Glomerular visceral epithelial cell (primary cell): ENCODE results near the gene IL32.
"Not testable (repeated sequence)": the region's sequence is repeated elsewhere in the genome, so short reads cannot be mapped to it uniquely, and the experiment has no call there.

Experiments
- DNase-seq: peaks from one replicate; pipeline ENCODE4 v3.0.0-alpha.2; 2016; ENCODE audit errors: extremely low spot score

The IL32 gene

DNA sequence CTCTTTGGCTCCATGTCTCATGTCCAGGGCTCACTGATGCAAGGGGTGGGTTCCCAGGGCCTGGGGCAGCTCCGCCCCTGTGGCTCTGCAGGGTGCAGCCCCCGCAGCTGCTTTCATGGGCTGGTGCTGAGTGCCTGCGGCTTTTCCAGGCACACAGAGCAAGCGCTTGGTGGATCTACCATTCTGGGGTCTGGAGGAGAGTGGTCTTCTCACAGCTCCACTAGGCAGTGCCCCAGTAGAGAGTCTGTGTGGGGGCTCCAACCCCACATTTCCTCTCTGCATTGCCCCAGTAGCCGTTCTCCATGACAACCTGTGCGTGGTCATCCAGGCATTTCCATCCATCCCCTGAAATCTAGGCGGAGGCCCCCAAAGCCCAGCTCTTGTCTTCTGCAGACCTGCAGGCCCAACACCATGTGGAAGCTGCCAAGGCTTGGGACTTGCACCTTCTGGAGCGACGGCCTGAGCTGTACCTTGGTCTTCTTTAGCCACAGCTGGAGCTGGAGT is 5.2 kb downstream of the IL32 start:
- DNase-seq: no peak

DNA sequence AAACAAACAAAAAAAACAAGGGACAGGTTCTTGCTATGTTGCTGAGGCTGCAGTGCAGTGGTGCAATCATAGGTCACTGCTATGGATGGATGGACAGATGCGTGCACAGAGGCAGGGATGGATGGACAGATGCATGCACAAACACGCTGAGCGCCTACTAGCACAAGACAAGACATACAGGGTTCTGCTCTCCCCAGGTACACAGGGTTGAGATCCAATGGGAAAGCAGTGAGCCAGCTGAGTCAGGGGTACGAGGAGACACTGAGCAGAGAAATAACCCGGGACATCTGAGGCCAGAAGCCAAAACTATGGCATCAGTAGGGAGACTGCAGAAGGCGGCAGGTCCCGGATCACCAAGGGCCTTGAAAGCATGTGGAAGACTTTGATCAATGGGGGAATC is 6.2 kb downstream of the IL32 start:
- no peak for DNase-seq

DNA sequence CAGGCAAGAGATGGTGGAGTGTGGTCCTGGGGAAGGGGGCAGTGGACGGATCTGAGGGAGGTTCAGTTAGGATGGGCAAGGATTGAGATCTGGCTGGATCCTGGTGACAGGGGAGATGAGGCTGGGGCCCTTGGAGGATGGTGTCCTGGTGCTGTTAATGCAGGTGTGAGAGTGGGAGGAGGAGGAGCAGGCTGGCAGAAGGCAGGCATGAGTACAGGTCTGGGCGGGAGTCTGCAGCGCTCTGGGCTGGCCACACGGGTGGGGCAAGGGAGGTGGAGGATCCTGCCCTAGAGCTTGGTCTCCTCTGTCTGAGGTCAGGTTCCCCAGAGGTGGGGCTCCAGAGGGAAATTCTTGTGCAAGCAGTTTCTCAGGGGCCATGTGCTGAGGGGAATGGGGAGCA is 6.7 kb downstream of the IL32 start:
- not testable (repeated sequence) for DNase-seq

DNA sequence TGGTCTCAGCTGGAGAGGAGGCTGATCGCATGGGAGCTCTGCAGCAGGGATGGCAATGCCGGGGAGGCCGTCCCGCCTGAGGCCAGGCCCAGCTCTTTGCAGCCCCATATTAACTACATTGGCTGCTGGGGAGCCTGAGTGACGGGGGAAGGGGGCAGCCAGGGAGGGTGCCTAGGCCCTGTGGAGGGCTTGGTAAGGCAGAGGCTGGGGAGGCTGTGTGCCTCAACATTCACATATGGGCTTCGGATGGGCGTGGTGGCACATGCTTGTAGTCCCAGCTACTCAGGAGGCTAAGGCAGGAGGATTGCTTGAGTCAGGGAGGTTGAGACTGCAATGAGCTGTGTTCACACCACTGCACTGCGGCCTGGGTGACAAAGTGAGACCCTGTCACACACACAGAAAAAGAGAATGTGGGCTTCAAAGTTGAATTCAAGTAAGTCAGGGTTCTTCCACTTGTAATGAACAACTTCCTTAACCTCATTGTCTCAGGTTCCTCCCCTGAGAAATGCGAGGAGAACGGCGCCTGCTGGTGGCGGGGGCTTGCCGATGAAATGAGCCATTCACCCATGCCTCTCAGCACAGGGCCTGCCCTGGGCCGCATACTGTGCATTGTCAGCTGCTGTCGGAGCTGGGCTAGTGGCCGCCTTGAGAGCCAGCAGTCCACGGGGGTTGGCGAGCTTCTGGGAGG is 7.3 kb downstream of the IL32 start:
- DNase-seq: not testable (repeated sequence)

DNA sequence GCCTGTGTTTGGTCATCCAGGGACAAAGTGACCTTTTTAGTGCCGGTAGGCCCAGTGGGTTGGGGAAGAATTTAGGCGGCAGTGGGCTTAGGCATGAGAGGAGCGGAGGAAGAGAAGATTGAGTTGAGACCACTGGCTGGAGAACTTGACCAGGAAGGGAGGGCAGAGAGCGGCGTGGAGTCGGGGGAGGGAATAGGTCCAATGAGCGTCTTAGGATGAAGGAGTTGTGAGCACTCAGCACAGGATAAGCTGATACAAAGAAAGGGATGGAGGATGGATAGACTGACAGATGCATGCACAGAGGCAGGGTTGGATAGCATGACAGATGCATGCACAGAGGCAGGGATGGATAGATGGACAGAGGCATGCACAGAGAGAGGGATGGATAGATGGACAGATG is 8.0 kb downstream of the IL32 start:
- DNase-seq: no peak

DNA sequence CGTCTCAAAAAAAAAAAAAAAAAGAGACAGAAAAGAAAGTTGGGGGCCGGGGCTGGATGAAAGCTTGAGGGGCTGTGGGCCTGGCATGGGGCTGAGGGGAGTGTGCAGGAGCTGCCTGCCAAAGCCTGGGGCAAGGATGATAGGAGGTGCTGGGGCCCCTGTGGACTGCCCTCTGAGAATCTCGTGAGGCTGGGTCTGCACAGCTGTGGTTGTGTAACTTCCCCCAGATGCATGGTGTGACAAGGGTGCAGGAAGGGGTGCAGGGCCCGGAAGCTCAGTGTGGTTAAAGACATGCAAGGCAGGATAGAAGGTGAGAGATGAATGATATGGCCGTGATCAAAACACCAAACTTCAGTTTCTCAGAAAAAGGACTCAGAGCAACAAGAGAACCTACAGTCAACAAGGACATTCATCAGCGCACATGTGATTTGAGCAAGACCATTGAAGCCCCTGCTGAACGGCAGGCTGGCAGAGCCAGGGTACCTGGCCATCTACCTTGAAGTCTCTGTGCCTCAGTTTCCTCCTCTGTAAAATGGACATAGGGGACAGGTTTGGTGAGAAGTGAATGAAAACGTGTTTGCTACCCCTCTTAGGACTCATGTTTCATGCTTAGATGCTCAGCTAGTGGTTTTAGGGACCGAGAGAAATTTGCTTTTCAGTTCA is 9.6 kb downstream of the IL32 start:
- DNase-seq: no peak

DNA sequence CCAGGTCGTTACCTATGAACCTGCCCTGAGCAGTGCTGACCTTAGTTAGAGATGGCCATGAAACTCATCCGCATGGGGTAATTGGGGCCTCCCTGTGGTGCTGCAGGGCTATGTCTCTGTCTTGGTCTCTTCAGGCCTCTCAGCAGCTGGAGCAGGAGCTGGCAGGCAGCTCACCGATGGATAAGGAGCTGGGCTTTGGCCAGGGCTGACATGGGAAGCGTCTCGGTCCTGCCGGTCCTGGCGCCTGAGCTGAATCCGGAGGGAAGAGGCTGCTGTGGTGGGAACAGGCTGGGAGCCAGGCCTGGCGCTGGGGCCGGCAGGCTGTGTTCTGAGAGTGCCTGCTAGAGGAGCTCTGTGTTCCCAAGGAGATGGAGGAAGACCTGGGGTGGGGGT is 10.1 kb downstream of the IL32 start:
- DNase-seq: no peak

DNA sequence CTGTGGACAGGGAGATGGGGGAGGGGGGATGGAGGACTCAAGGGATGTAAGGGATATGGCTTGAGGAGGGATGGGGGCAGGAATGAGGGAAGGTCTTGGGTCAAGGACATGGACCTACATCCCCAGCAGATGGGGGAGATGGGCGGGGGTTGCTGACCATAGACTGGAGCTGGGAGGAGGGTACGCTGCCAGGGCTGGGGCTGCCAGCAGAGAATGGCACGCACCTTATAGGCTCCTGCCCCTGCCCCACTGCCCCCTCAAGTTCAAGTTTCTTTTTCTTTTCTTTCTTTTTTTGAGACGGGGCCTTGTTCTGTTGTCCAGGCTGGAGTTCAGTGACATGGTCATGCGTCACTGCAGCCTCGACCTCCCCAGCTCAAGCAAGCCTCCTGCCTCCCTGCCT is 10.5 kb downstream of the IL32 start:
- not testable (repeated sequence) for DNase-seq

DNA sequence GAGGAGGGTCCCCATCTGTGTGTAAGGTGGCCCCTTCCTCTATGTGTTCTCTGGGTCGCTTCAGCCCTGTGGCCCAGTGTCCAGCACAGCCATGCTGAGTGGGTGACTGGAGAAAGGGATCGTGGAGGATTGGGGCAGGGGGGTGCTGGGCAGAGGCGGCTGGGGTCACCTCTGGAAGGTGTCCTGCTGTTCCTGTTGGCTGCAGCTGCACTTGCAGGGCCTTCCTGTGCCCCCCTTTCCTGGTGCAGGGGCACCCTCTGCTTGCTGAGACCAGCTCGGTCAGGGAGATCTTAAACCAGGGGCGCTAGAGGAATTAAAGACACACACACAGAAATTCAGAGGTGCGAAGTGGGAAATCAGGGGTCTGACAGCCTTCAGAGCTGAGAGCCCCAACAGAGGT is 11.1 kb downstream of the IL32 start:
- no peak for DNase-seq

DNA sequence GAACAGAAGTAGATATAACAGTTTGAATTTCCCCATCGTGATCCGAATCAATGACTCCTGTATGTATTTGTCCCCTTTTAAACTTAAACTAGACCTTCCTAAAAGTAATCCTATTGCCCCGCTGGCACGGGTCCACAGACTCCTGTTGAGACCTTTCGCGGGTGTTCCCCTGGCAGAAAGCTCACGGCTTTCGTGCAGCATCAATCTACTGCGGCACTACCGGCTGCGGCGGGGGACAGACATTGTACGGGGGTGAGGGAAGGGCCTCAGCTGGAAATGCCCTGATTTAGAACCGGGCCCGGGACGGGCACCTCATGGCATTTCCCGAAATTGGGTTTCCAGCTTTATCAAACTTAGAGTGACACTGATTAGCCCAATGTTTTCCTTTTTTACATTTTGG is 14.6 kb downstream of the IL32 start:
- DNase-seq: no peak

DNA sequence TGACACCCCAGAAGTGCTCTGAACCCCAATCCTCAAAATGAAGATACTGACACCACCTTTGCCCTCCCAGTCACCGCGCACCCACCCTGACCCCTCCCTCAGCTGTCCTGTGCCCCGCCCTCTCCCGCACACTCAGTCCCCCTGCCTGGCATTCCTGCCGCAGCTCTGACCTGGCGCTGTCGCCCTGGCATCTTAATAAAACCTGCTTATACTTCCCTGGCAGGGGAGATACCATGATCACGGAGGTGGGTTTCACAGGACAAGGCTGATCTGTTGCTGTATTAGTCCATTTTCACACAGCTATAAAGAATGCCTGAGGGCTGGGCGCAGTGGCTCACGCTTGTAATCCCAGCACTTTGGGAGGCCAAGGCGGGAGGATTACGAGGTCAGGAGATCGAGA is 16.5 kb downstream of the IL32 start:
- not testable (repeated sequence) for DNase-seq

DNA sequence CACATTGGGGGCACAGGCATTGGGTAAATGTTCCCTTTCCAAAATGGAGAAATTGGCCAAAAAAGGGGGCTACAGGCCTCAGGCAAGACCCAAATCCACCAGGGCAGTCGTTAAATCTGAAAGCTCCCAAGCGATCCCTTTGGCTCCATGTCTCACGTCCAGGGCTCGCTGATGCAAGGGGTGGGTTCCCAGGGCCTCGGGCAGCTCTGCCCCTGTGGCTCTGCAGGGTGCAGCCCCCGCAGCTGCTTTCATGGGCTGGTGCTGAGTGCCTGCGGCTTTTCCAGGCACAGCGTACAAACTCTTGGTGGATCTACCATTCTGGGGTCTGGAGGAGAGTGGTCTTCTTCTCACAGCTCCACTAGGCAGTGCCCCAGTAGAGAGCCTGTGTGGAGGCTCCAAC is 18.0 kb downstream of the IL32 start:
- not testable (repeated sequence) for DNase-seq

DNA sequence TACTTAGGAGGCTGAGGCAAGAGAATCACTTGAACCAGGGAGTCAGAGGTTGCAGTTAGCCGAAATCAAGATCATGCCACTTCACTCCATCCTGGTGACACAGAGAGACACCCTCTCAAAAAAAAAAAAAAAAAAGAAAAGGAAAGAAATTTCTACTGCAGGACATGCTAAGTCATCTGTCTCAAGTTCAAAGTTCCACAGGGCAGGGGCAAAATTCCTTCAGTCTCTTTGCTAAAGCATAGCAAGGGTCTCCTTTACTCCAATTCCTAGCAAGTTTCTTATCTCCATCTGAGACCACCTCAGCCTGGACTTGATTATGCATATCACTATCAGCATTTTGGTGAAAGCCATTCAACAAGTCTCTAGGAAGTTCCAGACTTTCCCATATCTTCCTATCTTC is 19.1 kb downstream of the IL32 start:
- no peak for DNase-seq

DNA sequence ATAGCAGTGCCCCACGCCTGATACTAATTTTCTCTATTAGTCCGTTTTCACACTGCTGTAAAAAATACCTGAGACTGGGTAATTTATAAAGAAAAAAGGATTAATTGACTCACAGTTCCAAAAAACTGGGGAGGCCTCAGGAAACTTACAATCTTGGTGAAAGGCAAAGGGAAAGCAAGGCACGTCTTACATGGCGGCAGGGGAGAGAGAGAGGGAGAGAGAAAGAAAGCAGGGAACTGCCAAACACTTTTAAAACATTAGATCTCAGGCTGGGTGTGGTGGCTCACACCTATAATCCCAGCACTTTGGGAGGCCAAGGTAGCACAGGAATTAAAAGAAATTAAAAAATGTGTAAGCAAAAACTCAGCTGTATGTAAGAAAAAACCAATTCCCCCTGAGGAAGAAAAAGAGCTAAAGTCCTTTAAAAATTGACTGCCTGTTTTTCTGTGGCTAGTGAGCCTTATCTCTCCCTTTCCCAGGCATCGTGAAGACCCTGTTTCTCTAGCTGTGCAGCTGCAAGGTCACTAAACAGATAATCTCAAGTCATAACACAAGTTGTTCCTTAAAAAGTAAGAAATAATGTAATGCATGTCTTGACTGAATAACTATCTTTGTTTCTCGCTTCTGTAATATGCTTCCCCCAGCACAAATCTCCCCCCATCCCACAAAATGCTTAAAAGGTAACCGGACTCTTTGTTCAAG is 19.7 kb downstream of the IL32 start:
- no peak for DNase-seq

DNA sequence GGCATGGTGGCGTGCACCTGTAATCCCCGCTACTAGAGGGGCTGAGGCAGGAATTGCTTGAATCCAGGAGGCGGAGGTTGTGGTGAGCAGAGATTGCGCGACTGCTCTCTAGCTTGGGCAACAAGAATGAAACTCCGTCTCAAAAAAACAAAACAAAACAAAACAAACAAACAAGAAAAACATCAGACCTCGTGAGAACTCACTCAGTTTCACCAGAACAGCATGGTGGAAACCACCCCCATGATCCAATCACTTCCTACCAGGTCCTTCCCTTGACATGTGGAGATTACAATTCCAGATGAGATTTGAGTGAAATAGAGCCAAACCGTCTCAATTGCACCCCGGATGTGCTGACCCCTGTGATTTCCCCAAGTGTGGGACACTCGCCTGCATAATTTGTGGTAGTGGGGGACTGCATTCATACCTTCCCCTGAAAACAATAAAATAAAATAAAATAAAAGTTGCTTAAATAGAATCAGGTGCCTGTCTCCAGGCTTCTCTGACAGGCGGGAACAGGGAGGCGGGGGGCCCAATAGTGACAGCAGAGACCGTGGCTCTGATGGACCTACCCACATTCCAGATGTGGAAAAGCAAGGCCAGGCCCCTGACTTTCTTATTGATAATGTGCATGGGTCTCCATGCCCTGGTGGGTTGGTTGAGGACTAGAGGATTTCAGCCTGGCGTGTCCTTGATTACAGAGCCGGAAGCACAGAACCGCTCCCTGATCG is 20.6 kb downstream of the IL32 start:
- DNase-seq: no peak

DNA sequence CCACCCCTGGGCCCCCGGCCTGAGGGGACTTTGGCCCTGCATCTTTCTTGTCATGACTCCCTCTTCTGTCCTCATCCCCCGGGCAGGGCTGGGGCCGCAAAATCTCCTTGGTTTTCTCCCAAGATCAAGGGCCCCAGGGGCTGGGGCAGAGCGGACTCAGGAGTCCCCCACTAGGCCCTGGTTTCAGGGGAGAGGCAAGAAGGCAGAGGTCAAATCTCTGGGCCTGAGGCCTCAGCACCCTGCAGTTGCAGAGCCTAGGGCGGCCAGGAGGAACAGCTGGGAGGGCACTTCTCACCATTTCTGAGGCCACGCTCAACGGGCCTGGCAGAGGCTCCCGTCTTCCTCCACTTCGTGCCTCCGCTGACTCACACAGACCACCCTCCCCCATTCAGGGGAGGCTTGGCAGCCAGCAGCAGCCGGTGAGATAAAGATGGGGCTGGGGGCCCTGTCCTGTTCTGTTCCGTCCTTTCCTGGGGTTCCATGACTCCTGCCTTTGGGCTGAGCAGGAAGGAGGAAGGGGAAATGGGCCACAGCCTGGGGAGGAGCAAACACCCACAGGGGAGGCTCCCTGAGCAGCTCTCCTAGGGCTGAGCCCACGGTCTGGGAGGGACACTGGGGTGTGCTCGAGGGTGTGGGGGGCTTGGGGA is 21.3 kb downstream of the IL32 start:
- no peak for DNase-seq

DNA sequence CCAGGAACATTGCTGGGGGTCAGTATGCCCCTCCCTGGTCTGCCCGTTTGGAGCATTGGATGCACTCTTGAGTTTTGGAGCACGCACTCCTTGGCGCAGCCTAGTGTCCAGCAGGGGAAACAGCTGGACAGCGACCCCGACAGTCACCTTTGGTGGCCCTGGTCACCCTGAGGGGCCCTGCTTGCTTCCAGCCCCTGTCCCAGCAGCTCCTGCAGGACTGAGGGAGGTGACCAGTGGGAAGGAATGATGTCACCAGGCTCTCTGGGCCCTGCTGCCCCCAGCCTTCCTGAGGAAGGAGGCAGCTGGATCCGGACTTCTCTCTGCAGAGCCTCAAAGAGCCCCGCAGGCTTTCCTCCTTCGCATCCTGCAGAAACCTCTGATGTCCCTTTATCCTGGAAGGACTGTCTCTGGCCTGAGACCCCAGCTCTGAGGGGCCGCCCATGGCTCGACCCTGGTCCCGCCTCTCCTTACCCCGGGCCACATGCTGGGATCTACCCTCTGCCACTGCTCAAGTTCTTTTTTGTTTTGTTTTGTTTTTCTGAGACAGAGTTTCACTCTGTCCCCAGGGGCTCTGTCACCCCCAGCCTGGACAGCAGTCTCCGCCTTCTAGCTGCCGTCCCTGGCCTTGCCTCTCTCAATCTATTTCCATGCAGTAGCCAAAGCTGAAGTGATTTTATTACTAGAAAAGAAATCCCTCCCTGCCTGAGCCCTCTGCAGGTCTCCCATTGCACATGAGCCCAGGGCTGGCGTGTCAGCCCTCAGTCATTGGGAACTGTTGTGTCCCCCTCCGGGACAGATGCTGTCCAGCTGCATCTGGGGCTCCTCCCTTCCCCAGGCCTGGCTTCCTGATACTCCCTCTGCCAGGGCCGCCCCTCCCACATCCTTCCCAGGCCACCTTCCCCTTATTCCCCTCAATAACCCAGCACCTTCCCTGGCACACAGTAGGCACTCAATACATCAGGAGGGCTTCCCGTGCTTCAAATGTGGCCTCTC is 22.1 kb downstream of the IL32 start:
- DNase-seq: no peak

DNA sequence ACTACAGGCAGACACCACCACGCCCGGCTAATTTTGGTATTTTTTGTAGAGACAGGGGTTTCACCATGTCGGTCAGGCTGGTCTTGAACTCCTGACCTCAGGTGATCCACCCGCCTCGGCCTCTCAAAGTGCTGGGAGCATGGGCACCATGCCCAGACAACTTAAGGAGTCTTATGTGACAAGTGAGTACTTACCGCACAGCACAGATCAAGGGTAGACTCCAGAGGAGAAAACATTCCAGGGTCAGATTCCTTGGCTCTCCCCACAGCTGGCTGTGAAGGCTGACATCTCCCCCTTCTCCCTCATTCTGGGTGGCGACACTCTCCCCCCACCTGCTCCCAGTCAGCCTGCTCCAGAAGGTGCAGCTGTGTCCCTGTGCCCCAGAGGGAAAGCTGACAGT is 23.0 kb downstream of the IL32 start:
- DNase-seq: no peak

DNA sequence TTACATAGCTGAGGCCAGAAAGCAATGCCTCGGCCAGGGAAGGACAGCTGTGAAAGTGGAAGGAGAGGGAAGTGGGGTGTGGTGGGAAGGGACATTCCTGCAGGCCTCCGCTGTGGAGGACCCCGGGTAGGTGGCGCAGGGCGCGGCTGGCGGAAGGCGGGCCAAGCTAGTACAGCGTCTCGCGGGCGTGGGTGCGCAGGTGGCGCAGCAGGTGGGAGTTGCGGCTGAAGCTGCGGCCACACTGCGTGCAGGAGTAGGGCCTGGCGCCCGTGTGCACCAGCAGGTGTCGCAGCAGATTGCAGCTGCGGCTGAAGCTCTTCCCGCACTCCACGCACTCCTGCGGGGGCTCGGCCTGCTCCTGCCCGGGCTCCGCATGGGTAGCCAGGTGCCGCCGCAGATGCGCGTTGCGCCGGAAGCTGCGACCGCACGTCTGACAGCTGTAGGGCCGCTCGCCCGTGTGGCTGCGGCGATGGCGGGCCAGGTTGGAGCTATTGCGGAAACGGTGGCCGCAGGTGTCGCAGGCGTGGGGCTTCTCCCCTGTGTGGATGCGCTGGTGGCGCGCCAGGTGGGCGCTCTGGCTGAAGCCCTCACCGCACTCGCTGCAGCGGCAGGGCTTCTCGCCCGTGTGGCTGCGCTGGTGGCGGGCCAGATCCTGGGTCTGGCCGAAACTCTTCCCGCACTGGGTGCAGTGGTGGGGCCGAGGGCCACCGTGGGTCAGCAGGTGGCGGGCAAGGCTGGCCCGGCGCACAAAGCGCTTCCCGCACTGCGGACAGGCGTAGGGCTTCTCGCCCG is 23.7 kb downstream of the IL32 start:
- DNase-seq: no peak
